Tibial nerve (tissue), 4 donors: ENCODE measurements around the gene FGF18. TPM values are rescaled to one million over a fixed set of nuclear protein-coding genes. Genes with fewer than 3 reads are reported as not detected.

Experiments used
- DNase-seq, 2 donors: peaks; one replicate each; pipeline ENCODE4 v3.0.0-alpha.2; 2019; ENCODE audit warnings: low spot score in 2 of 2
- H3K27ac ChIP-seq, 4 donors: fragments of 200-600 bp; sonication (generic) in 3 of 4; one replicate each; pipeline ENCODE4 v1.5.1; 2017 to 2019; ENCODE audit warnings: mild to moderate bottlenecking in 1 of 4
- H3K27me3 ChIP-seq, 2 donors: fragments of 200-600 bp; sonication (generic) in 1 of 2; one replicate each; pipeline versions ENCODE4 v1.5.1 to v1.6.0; 2017 to 2019
- H3K36me3 ChIP-seq, 3 donors: fragments of 200-600 bp; sonication (generic); one replicate each; pipeline ENCODE4 v1.5.1; 2018 to 2019
- H3K4me1 ChIP-seq, 4 donors: fragments of 200-600 bp; sonication (generic) in 3 of 4; one replicate each; pipeline ENCODE4 v1.5.1; 2017 to 2019
- H3K4me3 ChIP-seq, 4 donors: fragments of 200-600 bp; sonication (generic) in 3 of 4; one replicate each; pipeline ENCODE4 v1.5.1; 2017 to 2019; ENCODE audit warnings: mild to moderate bottlenecking in 1 of 4, moderate library complexity in 1 of 4
- H3K9me3 ChIP-seq, 4 donors: fragments of 200-600 bp; sonication (generic) in 3 of 4; one replicate each; pipeline ENCODE4 v1.5.1; 2017 to 2019
- CTCF ChIP-seq, 5 experiments: fragments of 200-600 bp in 3 of 5; fragments of 450-650 bp in 2 of 5; sonication (generic) in 3 of 5; IDR thresholded peaks; one replicate each; pipeline ENCODE4 v1.5.1; 2016 to 2019; ENCODE audit warnings: antibody characterized with exemption in 5 of 5, mild to moderate bottlenecking in 3 of 5, moderate library complexity in 2 of 5
- EP300 ChIP-seq, 2 donors: sonication (generic); formaldehyde crosslinking; IDR thresholded peaks; one replicate each; pipeline ENCODE4 v1.6.1; 2017; ENCODE audit warnings: antibody characterized with exemption in 2 of 2, mild to moderate bottlenecking in 1 of 2
- POLR2A ChIP-seq, 2 donors: fragments of 450-650 bp; IDR thresholded peaks; one replicate each; pipeline ENCODE4 v1.6.1; 2017; ENCODE audit warnings: antibody characterized with exemption in 2 of 2, mild to moderate bottlenecking in 2 of 2, moderate library complexity in 2 of 2
- WGBS, 2 donors: methylation state at CpG; one replicate each; pipeline ENCODE4 v1.1.5; 2018; 5-methylcytosine and 5-hydroxymethylcytosine counted together
- total RNA-seq, 4 donors: library from RNA; depleted of rRNA; stranded (reverse); fragments of >200 nt; gene quantifications; one replicate each; pipeline ENCODE4 v1.1.0, GENCODE V29; 2016

FGF18 gene
- total RNA-seq, 4 donors from 2014 or later: 2.4 to 6.9 (median 6.4) TPM

DNA sequence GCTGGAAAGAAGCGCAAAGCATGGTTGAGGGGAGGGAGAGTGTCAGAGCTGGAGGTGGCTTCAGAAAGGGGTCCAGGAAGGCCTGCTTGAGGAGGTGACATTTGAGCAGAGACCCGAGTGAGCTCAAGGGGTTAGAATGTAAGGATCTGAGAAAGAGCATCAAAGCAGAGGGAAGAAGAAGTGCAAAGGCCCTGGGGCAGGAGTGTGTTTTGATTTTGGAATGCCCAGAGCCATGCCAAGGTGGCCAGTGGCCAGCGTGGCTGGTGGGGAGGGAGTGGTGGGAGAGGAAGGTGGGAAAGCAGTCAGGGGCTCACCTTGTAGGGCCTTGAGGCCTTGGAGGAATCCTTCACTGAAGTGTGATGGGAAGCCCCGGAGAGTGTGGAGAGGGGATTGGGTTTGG lies 15.4 kb downstream of the FGF18 start:
- H3K4me1 ChIP-seq: no peaks in the 10 kb centered on the region
- H3K36me3 ChIP-seq: no peaks in the 10 kb centered on the region
- no peak for DNase-seq
- whole genome bisulfite sequencing, 2 donors: 93 to 94% methylated on average over 4 of the region's 4 CpGs
- H3K27ac ChIP-seq: no peak overlapping the region
- TF ChIP-seq EP300 (IDR thresholded peaks at IDR 0.05) (no peak), CTCF (IDR thresholded peaks at IDR 0.05) (no peak), POLR2A (IDR thresholded peaks at IDR 0.05) (no peak)
- H3K9me3 ChIP-seq: no peaks in the 10 kb centered on the region
- no peaks in the 10 kb centered on the region for H3K27me3 ChIP-seq
- no peak overlapping the region for H3K4me3 ChIP-seq

- H3K9me3 ChIP-seq: no peaks in the 10 kb centered on the region
- no peaks in the 10 kb centered on the region for H3K27me3 ChIP-seq
- DNase-seq: no peak
- WGBS, 2 donors: 91 to 93% methylated on average over 20 of the region's 20 CpGs
- no peak overlapping the region for H3K4me3 ChIP-seq
- TF ChIP-seq POLR2A (IDR thresholded peaks at IDR 0.05): no peak
- TF ChIP-seq EP300 (IDR thresholded peaks at IDR 0.05): no peak
- no peak for TF ChIP-seq CTCF (IDR thresholded peaks at IDR 0.05)
- H3K4me1 ChIP-seq: no peaks in the 10 kb centered on the region
- no peaks in the 10 kb centered on the region for H3K36me3 ChIP-seq
- no peak overlapping the region for H3K27ac ChIP-seq
Measured at GRCh38 chr5:171435908-171436307, 16.5 kb downstream of the FGF18 start.

DNA sequence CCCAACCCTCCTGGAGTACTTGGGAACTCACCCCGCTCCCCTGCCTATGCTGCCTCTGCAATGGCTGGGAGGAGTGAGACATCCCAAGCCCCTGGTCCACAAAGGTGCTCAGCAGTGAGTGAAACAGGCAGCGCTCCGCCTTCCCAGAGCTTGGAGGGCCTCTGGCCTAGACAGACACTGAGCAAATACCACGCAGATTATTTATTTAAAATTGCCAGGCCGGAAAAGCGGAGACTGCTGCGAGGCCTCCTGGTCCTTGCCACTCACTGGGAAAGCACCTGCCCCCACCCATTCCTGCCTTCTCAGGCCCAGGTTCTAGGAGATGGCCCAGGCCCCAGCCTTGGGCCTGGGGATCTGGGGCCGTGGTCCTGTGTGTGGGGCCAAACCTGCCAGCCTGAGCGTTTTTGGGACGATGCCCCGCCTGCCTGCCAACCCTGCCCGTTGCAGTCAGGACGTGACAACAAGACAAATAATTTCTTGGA lies 17.4 kb downstream of the FGF18 start:
- Histone ChIP-seq H3K4me1 (no peaks in the 10 kb centered on the region), H3K27ac (no peak overlapping the region), H3K9me3 (no peaks in the 10 kb centered on the region), H3K36me3 (no peaks in the 10 kb centered on the region), H3K27me3 (no peaks in the 10 kb centered on the region), H3K4me3 (no peak overlapping the region)
- no peak for DNase-seq
- WGBS, 2 donors: 80 to 84% methylated on average over 13 of the region's 13 CpGs
- no peak for TF ChIP-seq CTCF (IDR thresholded peaks at IDR 0.05)
- TF ChIP-seq EP300 (IDR thresholded peaks at IDR 0.05): no peak
- TF ChIP-seq POLR2A (IDR thresholded peaks at IDR 0.05): no peak

- Histone ChIP-seq H3K4me1 (no peaks in the 10 kb centered on the region), H3K9me3 (no peaks in the 10 kb centered on the region), H3K27ac (no peak overlapping the region), H3K4me3 (no peak overlapping the region), H3K27me3 (no peaks in the 10 kb centered on the region), H3K36me3 (no peaks in the 10 kb centered on the region)
- no peak for DNase-seq
- 50 to 63% methylated on average over 14 of the region's 14 CpGs for WGBS, 2 donors
- TF ChIP-seq CTCF (IDR thresholded peaks at IDR 0.05) (no peak), POLR2A (IDR thresholded peaks at IDR 0.05) (no peak), EP300 (IDR thresholded peaks at IDR 0.05) (no peak)
Measured at GRCh38 chr5:171437286-171437821, 17.9 kb downstream of the FGF18 start.

- no peaks in the 10 kb centered on the region for H3K4me1 ChIP-seq
- H3K36me3 ChIP-seq: no peaks in the 10 kb centered on the region
- H3K27ac ChIP-seq: no peak overlapping the region
- no peaks in the 10 kb centered on the region for H3K9me3 ChIP-seq
- no peaks in the 10 kb centered on the region for H3K27me3 ChIP-seq
- no peak for DNase-seq
- H3K4me3 ChIP-seq: no peak overlapping the region
- 64 to 74% methylated on average over 4 of the region's 4 CpGs for WGBS, 2 donors
- TF ChIP-seq CTCF (IDR thresholded peaks at IDR 0.05): no peak
- no peak for TF ChIP-seq POLR2A (IDR thresholded peaks at IDR 0.05)
- no peak for TF ChIP-seq EP300 (IDR thresholded peaks at IDR 0.05)
Measured at GRCh38 chr5:171438738-171439137, 19.3 kb downstream of the FGF18 start.
